A673 (cell line): ENCODE results near the gene THSD7B. TPM values are rescaled to one million over a fixed set of nuclear protein-coding genes. Genes with fewer than 3 reads are reported as not detected.

Experiments used
- BruUV-seq: library from RNA; stranded (reverse); fragments of 400-500 nt; replicated peaks from 2 replicates; lab custom pipeline; 2021; lab: Mats Ljungman, UMichigan
- CTCF ChIA-PET: fragments of 300-600 bp; sonication (Branson Sonifier 250); formaldehyde crosslinking; loops from one replicate; lab custom pipeline; 2022; ENCODE audit warnings: antibody characterized with exemption; lab: Charles Lee
- POLR2A ChIA-PET: fragments of 300-600 bp; sonication (Branson Sonifier 250); formaldehyde crosslinking; loops from one replicate; lab custom pipeline; 2022; ENCODE audit warnings: antibody characterized with exemption; ENCODE audit not compliant: low non-redundant PET; lab: Charles Lee
- DNase-seq: peaks from one replicate; pipeline ENCODE4 v3.0.0-alpha.2; 2015; ENCODE audit warnings: low spot score
- H3K27ac ChIP-seq: fragments of 200-600 bp; sonication (generic); 2 replicates; pipeline ENCODE4 v1.5.1; 2016; ENCODE audit warnings: mixed run types, low read depth, mild to moderate bottlenecking, mixed read lengths, antibody characterized with exemption, low read length; ENCODE audit not compliant: poor library complexity, severe bottlenecking
- H3K27me3 ChIP-seq: fragments of 200-600 bp; sonication (generic); replicated peaks from 2 replicates; pipeline ENCODE4 v1.6.1; 2017; ENCODE audit warnings: mixed run types, low read depth, mild to moderate bottlenecking, mixed read lengths, antibody characterized with exemption, low read length; ENCODE audit not compliant: insufficient read depth, poor library complexity
- H3K36me3 ChIP-seq: fragments of 200-600 bp; sonication (generic); 2 replicates; pipeline ENCODE4 v1.6.1; 2016; ENCODE audit warnings: mixed run types, mild to moderate bottlenecking, mixed read lengths, antibody characterized with exemption, low read length; ENCODE audit not compliant: insufficient read depth, poor library complexity, severe bottlenecking
- H3K4me1 ChIP-seq: fragments of 200-600 bp; sonication (generic); 2 replicates; pipeline ENCODE4 v1.6.1; 2017; ENCODE audit warnings: mixed run types, mild to moderate bottlenecking, mixed read lengths, antibody characterized with exemption, low read length; ENCODE audit not compliant: insufficient read depth, poor library complexity, severe bottlenecking
- H3K4me3 ChIP-seq: fragments of 200-600 bp; sonication (generic); 2 replicates; pipeline ENCODE4 v1.5.1; 2016; ENCODE audit warnings: low read depth, mixed run types, mild to moderate bottlenecking, mixed read lengths, low read length; ENCODE audit not compliant: poor library complexity, severe bottlenecking
- H3K9me3 ChIP-seq: fragments of 200-600 bp; sonication (generic); 2 replicates; pipeline ENCODE4 v1.6.1; 2016; ENCODE audit warnings: mixed run types, low read depth, mild to moderate bottlenecking, mixed read lengths, antibody characterized with exemption, low read length; ENCODE audit not compliant: poor library complexity, severe bottlenecking
- CTCF ChIP-seq: fragments of 300-800, 200-600 bp; sonication (generic); conservative IDR thresholded peaks from 2 replicates; pipeline ENCODE4 v1.5.1; 2017; ENCODE audit warnings: low read depth, mild to moderate bottlenecking, antibody characterized with exemption, low read length, moderate library complexity, mixed read lengths
- EZH2 ChIP-seq: fragments of 200-600 bp; sonication (generic); IDR thresholded peaks from 2 replicates; pipeline ENCODE4 v1.6.1; 2017; ENCODE audit warnings: borderline replicate concordance, low read depth, mild to moderate bottlenecking, mixed read lengths, antibody characterized with exemption, low read length; ENCODE audit not compliant: poor library complexity, severe bottlenecking
- intact Hi-C: fragments of 100-400 bp; cut with micrococcal nuclease; formaldehyde crosslinking; loops from one replicate; pipeline ENCODE4 v1.10.0; 2022; ENCODE audit not compliant: unreplicated experiment
- total RNA-seq: library from RNA; stranded (reverse); gene quantifications from 2 replicates; pipeline ENCODE4 v1.2.3, GENCODE V29; 2021

The THSD7B gene
- total RNA-seq, 1 experiment from 2014 or later, result not detected

DNA sequence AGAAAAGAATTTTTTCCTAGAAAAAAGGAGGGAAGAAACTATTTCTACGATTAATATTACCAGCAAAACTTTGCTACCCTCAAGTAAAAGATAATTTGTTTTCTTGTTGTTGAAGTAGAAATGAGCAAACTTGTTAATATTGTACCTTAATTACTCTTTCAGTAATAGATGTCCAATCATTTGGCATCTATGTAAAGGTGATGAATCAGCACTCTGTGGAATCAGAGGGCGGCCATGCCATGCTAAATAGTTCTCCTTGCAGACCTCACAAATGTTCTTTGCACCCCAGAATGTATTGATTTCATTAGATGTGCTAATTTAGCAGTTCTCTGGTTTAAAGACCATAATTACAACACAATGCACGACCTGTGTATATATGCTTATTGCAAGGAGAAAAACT lies 29.1 kb upstream of the THSD7B start:
- H3K4me1 ChIP-seq, result no peaks in the 10 kb centered on the region
- BruUV-seq, result no TSS peak
- DNase-seq, result no peak
- intact Hi-C loops, result no loop called here
- H3K9me3 ChIP-seq, result no peaks in the 10 kb centered on the region
- POLR2A ChIA-PET, result no interaction called here
- H3K27ac ChIP-seq, result no peak overlapping the region
- TF ChIP-seq CTCF (no peak), EZH2 (no peak)
- CTCF ChIA-PET, result no interaction called here
- H3K4me3 ChIP-seq, result no peak overlapping the region
- H3K27me3 ChIP-seq, result no peaks in the 10 kb centered on the region
- H3K36me3 ChIP-seq, result no peaks in the 10 kb centered on the region

DNA sequence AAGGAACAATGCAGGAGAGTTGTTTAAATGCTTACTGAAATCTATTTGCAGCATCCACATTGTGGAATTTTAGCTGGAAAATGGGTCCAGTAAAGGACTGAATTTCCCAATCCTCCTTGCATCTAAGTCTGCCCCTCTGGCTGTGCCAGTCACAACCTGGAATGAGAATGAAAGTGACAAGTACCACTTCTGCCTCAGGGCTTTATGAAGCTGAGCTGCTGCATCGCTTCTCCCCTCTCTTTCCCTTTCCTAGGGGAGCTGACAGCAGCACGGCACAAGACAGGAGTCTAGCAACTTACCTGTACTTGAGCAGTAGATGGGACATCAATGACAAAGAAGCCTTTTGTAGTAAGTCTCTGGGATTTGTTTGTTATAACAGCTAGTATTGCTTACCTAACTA lies 27.3 kb upstream of the THSD7B start:
- no peak overlapping the region for H3K27ac ChIP-seq
- POLR2A ChIA-PET, result interaction anchor here (0.7 kb wide), 1 partner anchor 179 kb away, joined by 3 read pairs; no protein-coding TSS in a partner anchor
- CTCF ChIA-PET, result no interaction called here
- no peaks in the 10 kb centered on the region for H3K9me3 ChIP-seq
- H3K27me3 ChIP-seq, result no peaks in the 10 kb centered on the region
- H3K4me3 ChIP-seq, result no peak overlapping the region
- no peaks in the 10 kb centered on the region for H3K4me1 ChIP-seq
- no peak for DNase-seq
- no TSS peak for BruUV-seq
- no peaks in the 10 kb centered on the region for H3K36me3 ChIP-seq
- intact Hi-C loops, result no loop called here
- no peak for TF ChIP-seq CTCF
- TF ChIP-seq EZH2, result no peak

- DNase-seq, result no peak
- ChIA-PET POLR2A (no interaction called here), CTCF (interaction anchor here (0.6 kb wide), 1 partner anchor 828 kb away, joined by 3 read pairs; no protein-coding TSS in a partner anchor)
- BruUV-seq, result no TSS peak
- no peak overlapping the region for H3K27ac ChIP-seq
- H3K27me3 ChIP-seq, result no peaks in the 10 kb centered on the region
- intact Hi-C loops, result loop anchor here (5.0 kb wide), 1 partner anchor 319 kb away; no protein-coding TSS in a partner anchor
- no peak overlapping the region for H3K4me3 ChIP-seq
- H3K4me1 ChIP-seq, result no peaks in the 10 kb centered on the region
- no peaks in the 10 kb centered on the region for H3K9me3 ChIP-seq
- no peaks in the 10 kb centered on the region for H3K36me3 ChIP-seq
- TF ChIP-seq EZH2, result no peak
- TF ChIP-seq CTCF, result no peak
Observed at GRCh38 chr2:136741471-136741870, 23.9 kb upstream of the THSD7B start.
